Heart left ventricle (tissue), 16 donors: Measurements from ENCODE around the gene THUMPD2. TPM values are rescaled to one million over a fixed set of nuclear protein-coding genes. Genes with fewer than 3 reads are reported as not detected.
A peak's percentile ranks its signal among the peaks of the same experiment; 100 is the strongest.

Experiments
- ATAC-seq, 4 donors: fragments of 200-7000 bp; cut with Tn5 transposase; one replicate each; pipeline ENCODE4 v1.9.1; 2020 to 2022; ENCODE audit warnings: moderate library complexity in 4 of 4, mild to moderate bottlenecking in 3 of 4, moderate number of reproducible peaks in 1 of 4
- DNase-seq, 5 donors: peaks; one replicate each; pipeline ENCODE4 v3.0.0-alpha.2; 2020
- H3K27ac ChIP-seq, 12 donors: fragments of 200-600 bp; sonication (generic) in 4 of 12; one replicate each; pipeline versions ENCODE4 v1.5.0 to v1.8.0; 2016 to 2022; ENCODE audit warnings: mild to moderate bottlenecking in 2 of 12
- H3K27me3 ChIP-seq, 9 donors: fragments of 200-600 bp; sonication (generic) in 2 of 9; one replicate each; pipeline versions ENCODE4 v1.5.1 to v1.8.0; 2016 to 2022; ENCODE audit warnings: mild to moderate bottlenecking in 3 of 9
- H3K36me3 ChIP-seq, 9 donors: fragments of 200-600 bp; sonication (generic) in 2 of 9; one replicate each; pipeline versions ENCODE4 v1.5.0 to v1.8.0; 2018 to 2022; ENCODE audit warnings: mild to moderate bottlenecking in 2 of 9
- H3K4me1 ChIP-seq, 12 donors: fragments of 200-600 bp; sonication (generic) in 4 of 12; one replicate each; pipeline versions ENCODE4 v1.5.0 to v1.8.0; 2016 to 2022; ENCODE audit warnings: mild to moderate bottlenecking in 3 of 12
- H3K4me3 ChIP-seq, 12 donors: fragments of 200-600 bp; sonication (generic) in 4 of 12; one replicate each; pipeline versions ENCODE4 v1.5.0 to v1.8.0; 2017 to 2022; ENCODE audit warnings: mild to moderate bottlenecking in 9 of 12, moderate library complexity in 4 of 12
- H3K9me3 ChIP-seq, 12 donors: fragments of 200-600 bp; sonication (generic) in 4 of 12; one replicate each; pipeline versions ENCODE4 v1.5.0 to v1.8.0; 2016 to 2022; ENCODE audit warnings: mild to moderate bottlenecking in 1 of 12
- POLR2A ChIP-seq, 2 donors: fragments of 450-650 bp; IDR thresholded peaks; one replicate each; pipeline ENCODE4 v1.6.1; 2017; ENCODE audit warnings: antibody characterized with exemption in 2 of 2, mild to moderate bottlenecking in 2 of 2, moderate library complexity in 2 of 2
- WGBS, 4 donors: extraction: QIAGEN DNeasy Blood & Tissue Kit in 2 of 4; methylation state at CpG; one replicate each; pipeline versions ENCODE4 v1.1.5 to v1.1.7; 2013 to 2018; 5-methylcytosine and 5-hydroxymethylcytosine counted together
- intact Hi-C, 10 donors: fragments of 100-400 bp; cut with DNase I; formaldehyde crosslinking; loops; one replicate each; pipeline versions ENCODE4 v1.11.1 to v1.14.2; 2022
- polyA plus RNA-seq, 2 donors: library from polyadenylated mRNA; stranded (reverse); fragments of 200-250 nt; gene quantifications; one replicate each; pipeline ENCODE4 v1.2.3, GENCODE V29; 2013
- total RNA-seq, 9 donors: library from RNA; depleted of rRNA in 2 of 9; stranded (reverse); fragments of >200 nt in 2 of 9; fragmentation: NEBNext Ultra II Directional in 3 of 9; extraction: Animal tissue kit (Norgen Biotek cat#: 25700) in 3 of 9; gene quantifications; one replicate each; pipeline versions ENCODE4 v1.1.0 to v1.2.4, GENCODE V29; 2016 to 2023
- TF ChIP-seq, protein P1 (sequence below), 12 donors: fragments of 200-600 bp; sonication (generic) in 4 of 12; IDR thresholded peaks; one replicate each; pipeline versions ENCODE4 v1.5.0 to v1.8.0; 2018 to 2022; ENCODE audit warnings: antibody characterized with exemption in 12 of 12, mild to moderate bottlenecking in 5 of 12
- donor health status: ischemic (EF 13 %, LVEDD 7.1; RV severe dilation, severe dysfunction).
- donor health status: healthy with polysubstance abuse.
- donor health status: DM: no; HTN: yes; CAD: no.
- donor health status: DM: no; HTN: no; CAD: no.
- donor health status: ischemic (EF 25% LVEDD 6.9; RV normal size, moderate dysfunction).
- donor health status: ischemic (EF 25% LVEDD 5.7; RV mildly dilated, moderate dysfunction).
- donor health status: healthy.
- donor health status: DM: yes; HTN: yes; CAD: no.
- donor health status: ischemic (EF 35%, LVEDD 5.7; RV mildly dilated, moderate dysfunction).
- donor health status: nonischemic (EF 11% LVEDD 7.7; RV severe dilation, severe dysfunction).
- donor health status: DM: yes; HTN: yes; CAD: no.
- donor health status: PGD.
- donor health status: ischemic (EF 29% LVEDD 5.4; RV normal size, mild dysfunction).
- donor health status: nonischemic (EF 23%, LVEDD 6.1; RV moderate dilation, normal function).

THUMPD2 gene
- total and polyA plus RNA-seq, 11 donors: 3.6 to 6.2 (median 5.3) TPM

DNA sequence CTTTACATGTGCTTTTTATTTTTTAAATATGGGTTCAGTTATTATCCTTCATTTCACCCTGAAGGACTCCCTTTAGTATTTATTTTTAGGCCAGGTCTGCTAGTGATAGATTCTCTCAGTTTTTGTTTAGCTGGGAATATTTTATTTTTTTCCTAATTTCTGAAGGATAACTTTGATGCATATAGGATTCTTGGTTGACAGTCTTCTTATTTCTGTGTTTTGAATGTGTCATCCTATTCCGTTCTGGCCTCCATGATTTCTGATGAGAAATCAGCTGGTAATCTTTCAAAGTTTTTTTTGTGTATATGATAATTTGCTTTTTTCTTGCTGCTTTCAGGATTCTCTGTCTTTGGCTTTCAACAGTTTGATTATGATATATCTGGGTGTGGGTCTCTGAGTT is 77.9 kb downstream of the THUMPD2 start:
- Histone ChIP-seq H3K4me3 (no peak overlapping the region), H3K27me3 (no peaks in the 10 kb centered on the region), H3K36me3 (no peaks in the 10 kb centered on the region), H3K9me3 (peaks cover 0 to 39% (median 18%) of the 10 kb centered on the region in 12 donors), H3K4me1 (peaks cover 0 to 18% (median 10%) of the 10 kb centered on the region in 12 donors), H3K27ac (no peak overlapping the region)
- ATAC-seq (no peak), DNase-seq (no peak)
- 91 to 98% (median 96%) methylated on average over 1 of the region's 1 CpG for WGBS, 4 donors
- intact Hi-C loops: no loop called here
- TF ChIP-seq, protein P1, sequence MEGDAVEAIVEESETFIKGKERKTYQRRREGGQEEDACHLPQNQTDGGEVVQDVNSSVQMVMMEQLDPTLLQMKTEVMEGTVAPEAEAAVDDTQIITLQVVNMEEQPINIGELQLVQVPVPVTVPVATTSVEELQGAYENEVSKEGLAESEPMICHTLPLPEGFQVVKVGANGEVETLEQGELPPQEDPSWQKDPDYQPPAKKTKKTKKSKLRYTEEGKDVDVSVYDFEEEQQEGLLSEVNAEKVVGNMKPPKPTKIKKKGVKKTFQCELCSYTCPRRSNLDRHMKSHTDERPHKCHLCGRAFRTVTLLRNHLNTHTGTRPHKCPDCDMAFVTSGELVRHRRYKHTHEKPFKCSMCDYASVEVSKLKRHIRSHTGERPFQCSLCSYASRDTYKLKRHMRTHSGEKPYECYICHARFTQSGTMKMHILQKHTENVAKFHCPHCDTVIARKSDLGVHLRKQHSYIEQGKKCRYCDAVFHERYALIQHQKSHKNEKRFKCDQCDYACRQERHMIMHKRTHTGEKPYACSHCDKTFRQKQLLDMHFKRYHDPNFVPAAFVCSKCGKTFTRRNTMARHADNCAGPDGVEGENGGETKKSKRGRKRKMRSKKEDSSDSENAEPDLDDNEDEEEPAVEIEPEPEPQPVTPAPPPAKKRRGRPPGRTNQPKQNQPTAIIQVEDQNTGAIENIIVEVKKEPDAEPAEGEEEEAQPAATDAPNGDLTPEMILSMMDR (IDR thresholded peaks at IDR 0.05): no peak
- no peak for TF ChIP-seq POLR2A (IDR thresholded peaks at IDR 0.05)

DNA sequence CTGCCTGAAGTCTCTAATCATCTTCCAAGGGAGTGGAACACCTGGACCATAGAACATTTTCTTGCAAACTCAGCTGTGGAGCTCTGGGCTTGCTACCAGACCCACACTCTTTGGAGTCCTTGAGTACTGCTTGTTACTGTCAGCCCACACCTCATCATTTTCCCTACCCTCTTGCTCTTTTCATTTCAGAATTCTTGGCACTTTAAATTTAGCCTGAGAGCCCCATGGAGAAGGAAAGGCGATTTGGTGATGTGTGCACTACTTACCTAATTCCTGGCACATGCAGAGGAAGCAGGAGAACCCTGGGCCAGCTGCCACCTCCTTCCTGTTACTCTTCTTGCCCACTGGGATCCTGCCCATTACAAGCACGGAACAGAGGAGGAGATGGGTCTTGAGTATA is 81.6 kb downstream of the THUMPD2 start:
- WGBS, 4 donors: 15 to 20% (median 19%) methylated on average over 2 of the region's 2 CpGs
- H3K9me3 ChIP-seq: peaks cover 0 to 33% (median 16%) of the 10 kb centered on the region in 12 donors
- ATAC-seq (peak in 3 of 4 donors; percentile 43 to 85 (median 63)), DNase-seq (peak in 2 of 5 donors; percentile 48 to 64)
- H3K4me3 ChIP-seq: no peak overlapping the region
- H3K36me3 ChIP-seq: no peaks in the 10 kb centered on the region
- H3K27ac ChIP-seq: peak overlapping the region in 11 of 12 donors; percentile 12 to 60 (median 43)
- H3K4me1 ChIP-seq: peaks cover 0 to 31% (median 14%) of the 10 kb centered on the region in 12 donors
- intact Hi-C loops: loop anchor here (1.0 to 10.0 kb wide), 16 partner anchors 103 to 323 kb away; partner anchors contain the start of gene MAP4K3 (in 1 of the 10)
- TF ChIP-seq POLR2A (IDR thresholded peaks at IDR 0.05): no peak
- H3K27me3 ChIP-seq: no peaks in the 10 kb centered on the region

DNA sequence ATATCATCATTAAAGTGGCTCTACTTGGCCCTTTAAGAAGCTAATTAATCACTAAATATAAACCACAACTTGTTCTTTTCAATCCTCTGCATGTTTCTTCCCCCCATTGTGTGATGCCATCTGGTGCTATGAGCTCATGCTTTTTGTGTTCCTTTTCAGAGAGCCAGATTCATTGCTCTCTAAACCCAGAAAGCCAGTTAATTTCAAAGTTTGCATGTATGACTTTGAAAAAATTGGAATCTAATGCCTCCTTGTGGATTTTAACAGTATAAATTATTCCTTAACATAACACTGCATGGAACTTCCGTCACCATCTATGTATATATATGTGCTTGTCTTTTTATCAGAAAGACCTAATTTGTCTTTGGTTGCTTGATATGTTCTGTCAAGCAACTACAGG is 82.2 kb downstream of the THUMPD2 start:
- WGBS, 4 donors: 9 to 39% (median 19%) methylated on average over 1 of the region's 1 CpG
- Histone ChIP-seq H3K27me3 (no peaks in the 10 kb centered on the region), H3K27ac (peak overlapping the region in 11 of 12 donors; percentile 33 to 60 (median 47)), H3K9me3 (peaks cover 0 to 27% (median 12%) of the 10 kb centered on the region in 12 donors), H3K4me1 (peaks cover 0 to 31% (median 14%) of the 10 kb centered on the region in 12 donors), H3K4me3 (no peak overlapping the region), H3K36me3 (no peaks in the 10 kb centered on the region)
- TF ChIP-seq, protein P1 (IDR thresholded peaks at IDR 0.05): peak; percentile 19 to 67 (median 56)
- no peak for TF ChIP-seq POLR2A (IDR thresholded peaks at IDR 0.05)
- DNase-seq (no peak), ATAC-seq (peak; percentile 47 to 77 (median 70))
- intact Hi-C loops: loop anchor here (1.0 to 10.0 kb wide), 16 partner anchors 102 to 322 kb away; partner anchors contain the start of gene MAP4K3 (in 1 of the 10)

DNA sequence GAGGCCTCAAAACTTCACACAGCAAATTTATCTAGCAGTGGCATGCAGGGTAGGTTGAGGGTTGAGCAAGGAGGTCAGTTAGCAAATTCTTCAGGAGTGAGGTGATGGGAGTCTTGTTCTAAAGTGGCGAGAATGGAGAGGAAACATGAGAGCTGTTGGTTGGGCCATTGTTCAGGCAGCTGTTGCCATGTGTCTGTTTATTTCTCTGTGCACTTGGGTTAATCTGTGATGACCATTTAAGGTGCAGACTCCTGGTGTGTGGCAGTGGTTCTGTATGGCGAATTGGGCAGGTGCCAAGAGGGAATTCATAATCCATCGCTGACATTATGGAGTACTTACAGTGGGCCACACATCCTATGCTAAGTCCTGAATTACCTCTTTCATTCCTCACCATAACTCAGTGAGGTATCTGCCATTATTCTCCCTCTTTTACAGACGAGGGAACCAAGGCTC is 82.9 kb downstream of the THUMPD2 start:
- Histone ChIP-seq H3K4me3 (no peak overlapping the region), H3K27me3 (no peaks in the 10 kb centered on the region), H3K36me3 (no peaks in the 10 kb centered on the region), H3K27ac (peak overlapping the region in 9 of 12 donors; percentile 10 to 60 (median 47)), H3K4me1 (peaks cover 0 to 31% (median 14%) of the 10 kb centered on the region in 12 donors), H3K9me3 (peaks cover 0 to 27% (median 10%) of the 10 kb centered on the region in 12 donors)
- TF ChIP-seq, protein P1 (IDR thresholded peaks at IDR 0.05): no peak
- TF ChIP-seq POLR2A (IDR thresholded peaks at IDR 0.05): no peak
- DNase-seq (peak in 1 of 5 donors; percentile 23), ATAC-seq (peak; percentile 46 to 78 (median 70))
- intact Hi-C loops: loop anchor here (2.0 to 10.0 kb wide), 13 partner anchors 101 to 321 kb away; partner anchors contain the start of gene MAP4K3 (in 1 of the 10)
- 51 to 55% (median 53%) methylated on average over 4 of the region's 4 CpGs for WGBS, 4 donors
